H9 (cell line): ENCODE measurements around the gene GRID2. TPM values are rescaled to one million over a fixed set of nuclear protein-coding genes. Genes with fewer than 3 reads are reported as not detected.
A peak's percentile ranks its signal among the peaks of the same experiment; 100 is the strongest.

Experiments
- DNase-seq: peaks from one replicate; pipeline ENCODE4 v3.0.0-alpha.2; 2017
- H2AFZ ChIP-seq: one replicate; pipeline ENCODE4 v1.6.1; 2013; ENCODE audit warnings: mild to moderate bottlenecking, low read length, control low read depth, moderate library complexity
- H2AK5ac ChIP-seq: 2 replicates; pipeline ENCODE4 v1.6.1; 2013; ENCODE audit warnings: low read length, control low read depth, mixed read lengths; ENCODE audit not compliant: insufficient read length
- H2BK120ac ChIP-seq: one replicate; pipeline ENCODE4 v1.6.1; 2013; ENCODE audit warnings: low read depth, mild to moderate bottlenecking, low read length, control low read depth, inconsistent platforms; ENCODE audit not compliant: poor library complexity, severe bottlenecking
- H2BK12ac ChIP-seq: 2 replicates; pipeline ENCODE4 v1.6.1; 2013; ENCODE audit warnings: low read length, control low read depth, mixed read lengths, low read depth; ENCODE audit not compliant: insufficient read length
- H2BK15ac ChIP-seq: 2 replicates; pipeline ENCODE4 v1.6.1; 2013; ENCODE audit warnings: low read depth, low read length, control low read depth
- H2BK20ac ChIP-seq: one replicate; pipeline ENCODE4 v1.6.1; 2013; ENCODE audit warnings: low read depth, mild to moderate bottlenecking, low read length, control low read depth, inconsistent platforms; ENCODE audit not compliant: poor library complexity, severe bottlenecking
- H2BK5ac ChIP-seq: 2 replicates; pipeline ENCODE4 v1.6.1; 2013; ENCODE audit warnings: low read length, control low read depth, mixed read lengths; ENCODE audit not compliant: insufficient read length
- H3K14ac ChIP-seq: 2 replicates; pipeline ENCODE4 v1.6.1; 2013; ENCODE audit warnings: low read length, control low read depth; ENCODE audit not compliant: insufficient read depth
- H3K18ac ChIP-seq: 2 replicates; pipeline ENCODE4 v1.6.1; 2013; ENCODE audit warnings: low read depth, mild to moderate bottlenecking, mixed read lengths, low read length, control low read depth; ENCODE audit not compliant: insufficient read length
- H3K23ac ChIP-seq: 2 replicates; pipeline ENCODE4 v1.6.1; 2013; ENCODE audit warnings: low read length, control low read depth, mixed read lengths, low read depth; ENCODE audit not compliant: insufficient read length
- H3K23me2 ChIP-seq: 2 replicates; pipeline ENCODE4 v1.6.1; 2013; ENCODE audit warnings: low read depth, mild to moderate bottlenecking, mixed read lengths, low read length, control low read depth; ENCODE audit not compliant: insufficient read length, poor library complexity, severe bottlenecking
- H3K27ac ChIP-seq: 2 replicates; pipeline ENCODE4 v1.5.1; 2013; ENCODE audit warnings: low read length, control low read depth, mixed read lengths, low read depth; ENCODE audit not compliant: insufficient read length
- H3K27me3 ChIP-seq: 2 replicates; pipeline ENCODE4 v1.6.1; 2013; ENCODE audit warnings: low read length, control low read depth, inconsistent platforms; ENCODE audit not compliant: insufficient read depth
- H3K4ac ChIP-seq: 2 replicates; pipeline ENCODE4 v1.6.1; 2013; ENCODE audit warnings: low read depth, mild to moderate bottlenecking, control low read depth, inconsistent platforms, low read length, moderate library complexity
- H3K4me1 ChIP-seq: 2 replicates; pipeline ENCODE4 v1.6.1; 2013; ENCODE audit warnings: low read length, control low read depth, inconsistent platforms; ENCODE audit not compliant: insufficient read depth
- H3K4me2 ChIP-seq: 2 replicates; pipeline ENCODE4 v1.6.1; 2013; ENCODE audit warnings: low read length, control low read depth, mixed read lengths; ENCODE audit not compliant: insufficient read length, insufficient read depth
- H3K56ac ChIP-seq: 2 replicates; pipeline ENCODE4 v1.6.1; 2013; ENCODE audit warnings: low read depth, mild to moderate bottlenecking, mixed read lengths, low read length, control low read depth; ENCODE audit not compliant: insufficient read length
- H3K79me1 ChIP-seq: 2 replicates; pipeline ENCODE4 v1.6.1; 2013; ENCODE audit warnings: low read depth, mild to moderate bottlenecking, moderate library complexity, low read length, control low read depth, inconsistent platforms; ENCODE audit not compliant: insufficient read depth, poor library complexity, severe bottlenecking
- H3K79me2 ChIP-seq: 2 replicates; pipeline ENCODE4 v1.6.1; 2013; ENCODE audit warnings: low read length, control low read depth, inconsistent platforms; ENCODE audit not compliant: insufficient read depth
- H3K9ac ChIP-seq: 2 replicates; pipeline ENCODE4 v1.6.1; 2013; ENCODE audit warnings: low read length, control low read depth, mixed read lengths; ENCODE audit not compliant: insufficient read length; ENCODE audit errors: extremely low read depth
- H3K9me3 ChIP-seq: one replicate; pipeline ENCODE4 v1.6.1; 2013; ENCODE audit warnings: low read depth, low read length, inconsistent platforms; ENCODE audit not compliant: control insufficient read depth
- H3T11ph ChIP-seq: one replicate; pipeline ENCODE4 v1.6.1; 2013; ENCODE audit warnings: mild to moderate bottlenecking, low read length, control low read depth, inconsistent platforms
- H4K20me1 ChIP-seq: one replicate; pipeline ENCODE4 v1.6.1; 2013; ENCODE audit not compliant: control insufficient read depth, insufficient read length, insufficient read depth
- H4K5ac ChIP-seq: 2 replicates; pipeline ENCODE4 v1.6.1; 2013; ENCODE audit warnings: low read depth, mild to moderate bottlenecking, mixed read lengths, low read length, control low read depth; ENCODE audit not compliant: insufficient read length
- H4K8ac ChIP-seq: replicated peaks from 2 replicates; pipeline ENCODE4 v1.6.1; 2013; ENCODE audit warnings: low read length, control low read depth, mixed read lengths, low read depth; ENCODE audit not compliant: insufficient read length
- H4K91ac ChIP-seq: 2 replicates; pipeline ENCODE4 v1.6.1; 2013; ENCODE audit warnings: low read depth, mild to moderate bottlenecking, moderate library complexity, mixed read lengths, low read length, control low read depth; ENCODE audit not compliant: insufficient read length
- H3K27ac Mint-ChIP-seq, 3 experiments: 2 replicates in 2 of 3; 3 replicates in 1 of 3; pipeline ENCODE4 v1.8.0; 2020 to 2021; ENCODE audit warnings: mixed read lengths in 3 of 3, mild to moderate bottlenecking in 1 of 3, moderate library complexity in 1 of 3
- H3K27me3 Mint-ChIP-seq: 2 replicates; pipeline ENCODE4 v1.8.0; 2021; ENCODE audit warnings: low read depth, mild to moderate bottlenecking, moderate library complexity, mixed read lengths
- H3K36me3 Mint-ChIP-seq, 3 experiments: 2 replicates in 2 of 3; 3 replicates in 1 of 3; pipeline ENCODE4 v1.8.0; 2020 to 2021; ENCODE audit warnings: low read depth in 3 of 3, mixed read lengths in 3 of 3; ENCODE audit not compliant: insufficient read depth in 1 of 3
- H3K4me1 Mint-ChIP-seq, 2 experiments: 2 replicates each; pipeline ENCODE4 v1.8.0; 2020; ENCODE audit warnings: mixed read lengths in 2 of 2
- H3K4me3 Mint-ChIP-seq, 2 experiments: 2 replicates in 1 of 2; 3 replicates in 1 of 2; pipeline ENCODE4 v1.8.0; 2020 to 2021; ENCODE audit warnings: mild to moderate bottlenecking in 2 of 2, mixed read lengths in 2 of 2, moderate library complexity in 1 of 2
- H3K9me3 Mint-ChIP-seq, 2 experiments: 2 replicates in 1 of 2; 3 replicates in 1 of 2; pipeline ENCODE4 v1.8.0; 2020; ENCODE audit warnings: mild to moderate bottlenecking in 2 of 2, mixed read lengths in 2 of 2, moderate library complexity in 1 of 2
- CTCF ChIP-seq: fragments of 200-600 bp; sonication (generic); conservative IDR thresholded peaks from 3 replicates; pipeline ENCODE4 v1.8.0; 2021; ENCODE audit warnings: antibody characterized with exemption, mild to moderate bottlenecking
- WGBS: extraction: QIAGEN DNeasy Blood & Tissue Kit; methylation state at CpG from one replicate; pipeline ENCODE4 v1.1.7; 2013; ENCODE audit warnings: missing lambda C conversion rate, low lambda C conversion rate, mixed read lengths; ENCODE audit not compliant: insufficient read length; ENCODE audit errors: extremely low coverage; 5-methylcytosine and 5-hydroxymethylcytosine counted together
- total RNA-seq: library from RNA; stranded (reverse); gene quantifications from 2 replicates; pipeline ENCODE4 v1.2.1, GENCODE V29; 2021

The GRID2 gene
- total RNA-seq, 1 experiment from 2014 or later, result 21.8 TPM

- H3K36me3 Mint-ChIP-seq, result no peaks in the 10 kb centered on the region
- peaks cover 10 to 13% of the 10 kb centered on the region in 2 experiments for H3K4me1 Mint-ChIP-seq
- peaks cover 4% of the 10 kb centered on the region; the same call in 1 of the 2 replicates for H3K4me1 ChIP-seq
- H3K79me1 ChIP-seq, result no peaks in the 10 kb centered on the region
- no peak overlapping the region for H3K23ac ChIP-seq
- no peak overlapping the region for H2BK20ac ChIP-seq
- no peak overlapping the region for H3K18ac ChIP-seq
- H2AK5ac ChIP-seq, result no peak overlapping the region
- H4K8ac ChIP-seq, result no peak overlapping the region
- no peak overlapping the region for H3K56ac ChIP-seq
- no peak overlapping the region for H2BK15ac ChIP-seq
- H4K91ac ChIP-seq, result no peak overlapping the region
- H4K20me1 ChIP-seq, result no peaks in the 10 kb centered on the region
- no peaks in the 10 kb centered on the region for H3K79me2 ChIP-seq
- no peaks in the 10 kb centered on the region for H3K27me3 ChIP-seq
- H3K9ac ChIP-seq, result no peak overlapping the region
- H3T11ph ChIP-seq, result no peak overlapping the region
- H3K27ac ChIP-seq, result no peak overlapping the region
- H3K4me3 Mint-ChIP-seq, result no peak overlapping the region
- H3K27ac Mint-ChIP-seq, result peak overlapping the region in 1 of 3 experiments; percentile 19; a peak in 2 of 7 replicates
- no peak overlapping the region for H2BK12ac ChIP-seq
- DNase-seq, result no peak
- H2AFZ ChIP-seq, result no peak overlapping the region
- H3K23me2 ChIP-seq, result no peaks in the 10 kb centered on the region
- no peak overlapping the region for H3K14ac ChIP-seq
- no peaks in the 10 kb centered on the region for H3K9me3 Mint-ChIP-seq
- H4K5ac ChIP-seq, result no peak overlapping the region
- no peak overlapping the region for H3K4me2 ChIP-seq
- H2BK120ac ChIP-seq, result no peak overlapping the region
- TF ChIP-seq CTCF, result no peak
- no peak overlapping the region for H3K4ac ChIP-seq
- H2BK5ac ChIP-seq, result no peak overlapping the region
- WGBS, result no CpG with 5 or more reads among the region's 5 CpGs
- no peaks in the 10 kb centered on the region for H3K27me3 Mint-ChIP-seq
- no peaks in the 10 kb centered on the region for H3K9me3 ChIP-seq
These were observed 1476.3 kb downstream of the GRID2 start for GRCh38 chr4:93780080-93780479.
